ENCODE data around the gene SHISAL1.

The SHISAL1 gene

GRCh38 chr22:44224166-44224565, 88.6 kb downstream of the SHISAL1 start:
- no peak for DNase-seq

- DNase-seq = no peak
These were observed 90.9 kb downstream of the SHISAL1 start for GRCh38 chr22:44221710-44222475.

- no peak for DNase-seq
These were observed 91.7 kb downstream of the SHISAL1 start for GRCh38 chr22:44220727-44221680.

- DNase-seq = no peak
These were observed 93.5 kb downstream of the SHISAL1 start for GRCh38 chr22:44219101-44219870.

GRCh38 chr22:44218071-44218470, 94.7 kb downstream of the SHISAL1 start:
- DNase-seq = no peak

GRCh38 chr22:44217346-44217745, 95.4 kb downstream of the SHISAL1 start:
- no peak for DNase-seq

GRCh38 chr22:44215287-44215686, 97.5 kb downstream of the SHISAL1 start:
- no peak for DNase-seq

GRCh38 chr22:44214764-44215163, 98.0 kb downstream of the SHISAL1 start:
- DNase-seq = no peak

GRCh38 chr22:44214187-44214586, 98.6 kb downstream of the SHISAL1 start:
- DNase-seq = no peak

- DNase-seq = no peak
These were observed 99.2 kb downstream of the SHISAL1 start for GRCh38 chr22:44213489-44214043.

GRCh38 chr22:44212936-44213335, 99.8 kb downstream of the SHISAL1 start:
- DNase-seq = no peak

- DNase-seq = no peak
These were observed 100.5 kb downstream of the SHISAL1 start for GRCh38 chr22:44211946-44212930.

- DNase-seq = no peak
These were observed 101.3 kb downstream of the SHISAL1 start for GRCh38 chr22:44211256-44211945.

- no peak for DNase-seq
These were observed 102.0 kb downstream of the SHISAL1 start for GRCh38 chr22:44210722-44211121.

GRCh38 chr22:44209343-44209742, 103.4 kb downstream of the SHISAL1 start:
- no peak for DNase-seq

- no peak for DNase-seq
These were observed 104.8 kb downstream of the SHISAL1 start for GRCh38 chr22:44207981-44208317.

GRCh38 chr22:44207173-44207980, 105.4 kb downstream of the SHISAL1 start:
- no peak for DNase-seq

GRCh38 chr22:44206696-44207095, 106.1 kb downstream of the SHISAL1 start:
- no peak for DNase-seq

GRCh38 chr22:44206330-44206645, 106.5 kb downstream of the SHISAL1 start:
- no peak for DNase-seq
